ENCODE results near the gene HOXB1. TPM values are rescaled to one million over a fixed set of nuclear protein-coding genes. Genes with fewer than 3 reads are reported as not detected.

The HOXB1 gene
- total RNA-seq, 1 experiment from 2014 or later, result not detected

- H3K36me3 Mint-ChIP-seq (ENCODE audit: insufficient read depth, unreplicated experiment), result no peaks in the 10 kb centered on the region
- intact Hi-C loops (cut with micrococcal nuclease), result no loop called here
- no peak for DNase-seq (ENCODE audit: unreplicated experiment)
- no peaks in the 10 kb centered on the region for H3K4me1 Mint-ChIP-seq (ENCODE audit: insufficient read depth, unreplicated experiment)
- TF ChIP-seq, protein P1, sequence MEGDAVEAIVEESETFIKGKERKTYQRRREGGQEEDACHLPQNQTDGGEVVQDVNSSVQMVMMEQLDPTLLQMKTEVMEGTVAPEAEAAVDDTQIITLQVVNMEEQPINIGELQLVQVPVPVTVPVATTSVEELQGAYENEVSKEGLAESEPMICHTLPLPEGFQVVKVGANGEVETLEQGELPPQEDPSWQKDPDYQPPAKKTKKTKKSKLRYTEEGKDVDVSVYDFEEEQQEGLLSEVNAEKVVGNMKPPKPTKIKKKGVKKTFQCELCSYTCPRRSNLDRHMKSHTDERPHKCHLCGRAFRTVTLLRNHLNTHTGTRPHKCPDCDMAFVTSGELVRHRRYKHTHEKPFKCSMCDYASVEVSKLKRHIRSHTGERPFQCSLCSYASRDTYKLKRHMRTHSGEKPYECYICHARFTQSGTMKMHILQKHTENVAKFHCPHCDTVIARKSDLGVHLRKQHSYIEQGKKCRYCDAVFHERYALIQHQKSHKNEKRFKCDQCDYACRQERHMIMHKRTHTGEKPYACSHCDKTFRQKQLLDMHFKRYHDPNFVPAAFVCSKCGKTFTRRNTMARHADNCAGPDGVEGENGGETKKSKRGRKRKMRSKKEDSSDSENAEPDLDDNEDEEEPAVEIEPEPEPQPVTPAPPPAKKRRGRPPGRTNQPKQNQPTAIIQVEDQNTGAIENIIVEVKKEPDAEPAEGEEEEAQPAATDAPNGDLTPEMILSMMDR (IDR thresholded peaks at IDR 0.05; ENCODE audit: unreplicated experiment), result no peak
- CTCF ChIA-PET, result interaction anchor here (0.6 kb wide), 1 partner anchor 334 kb away, joined by 4 read pairs; no protein-coding TSS in a partner anchor
- H3K27me3 Mint-ChIP-seq (ENCODE audit: insufficient read depth, unreplicated experiment), result no peaks in the 10 kb centered on the region
- POLR2A ChIA-PET, result no interaction called here
- no peak overlapping the region for H3K4me3 Mint-ChIP-seq (ENCODE audit: unreplicated experiment)
- no peaks in the 10 kb centered on the region for H3K9me3 Mint-ChIP-seq (ENCODE audit: unreplicated experiment)
- no peak overlapping the region for H3K27ac Mint-ChIP-seq (ENCODE audit: low read depth, unreplicated experiment)
- no TSS peak for BruUV-seq (replicated peaks)
These were observed 37.9 kb upstream of the HOXB1 start for GRCh38 chr17:48568499-48569239.

- H3K27ac Mint-ChIP-seq (ENCODE audit: low read depth, unreplicated experiment), result no peak overlapping the region
- no TSS peak for BruUV-seq (replicated peaks)
- POLR2A ChIA-PET, result interaction anchor here (0.9 kb wide), 1 partner anchor 24 kb away, joined by 3 read pairs; no protein-coding TSS in a partner anchor
- H3K4me3 Mint-ChIP-seq (ENCODE audit: unreplicated experiment), result no peak overlapping the region
- intact Hi-C loops (cut with micrococcal nuclease), result no loop called here
- H3K36me3 Mint-ChIP-seq (ENCODE audit: insufficient read depth, unreplicated experiment), result no peaks in the 10 kb centered on the region
- H3K9me3 Mint-ChIP-seq (ENCODE audit: unreplicated experiment), result no peaks in the 10 kb centered on the region
- no peaks in the 10 kb centered on the region for H3K4me1 Mint-ChIP-seq (ENCODE audit: insufficient read depth, unreplicated experiment)
- TF ChIP-seq, protein P1 (IDR thresholded peaks at IDR 0.05; ENCODE audit: unreplicated experiment), result no peak
- CTCF ChIA-PET, result interaction anchor here (0.6 kb wide), 2 partner anchors 15 to 333 kb away, joined by 3 to 4 read pairs; no protein-coding TSS in a partner anchor
- no peaks in the 10 kb centered on the region for H3K27me3 Mint-ChIP-seq (ENCODE audit: insufficient read depth, unreplicated experiment)
- DNase-seq (ENCODE audit: unreplicated experiment), result no peak
These were observed 37.0 kb upstream of the HOXB1 start for GRCh38 chr17:48567646-48568354.

DNA sequence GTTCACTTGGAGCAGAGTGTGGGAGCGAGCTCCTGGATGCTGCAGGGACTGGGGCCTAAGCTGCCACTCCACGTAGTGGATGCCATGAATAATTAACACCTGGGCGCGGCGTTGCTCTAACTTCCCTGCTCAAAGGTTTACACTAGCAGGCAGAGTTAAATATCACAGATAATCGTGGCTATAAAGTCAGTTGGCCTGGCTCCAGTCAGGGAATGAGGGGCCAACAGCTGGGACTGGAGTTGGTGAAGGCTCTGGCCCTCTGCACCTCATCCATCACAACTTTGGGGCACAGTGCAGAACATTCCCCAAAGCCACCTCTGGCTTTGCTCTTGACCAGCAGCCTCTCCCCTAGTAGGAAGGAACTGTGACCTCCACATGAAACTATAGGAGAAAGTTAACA lies 36.4 kb upstream of the HOXB1 start:
- no TSS peak for BruUV-seq (replicated peaks)
- TF ChIP-seq, protein P1 (IDR thresholded peaks at IDR 0.05; ENCODE audit: unreplicated experiment), result no peak
- no peak for DNase-seq (ENCODE audit: unreplicated experiment)
- CTCF ChIA-PET, result no interaction called here
- Mint-ChIP-seq H3K27ac (ENCODE audit: low read depth, unreplicated experiment) (no peak overlapping the region), H3K27me3 (ENCODE audit: insufficient read depth, unreplicated experiment) (no peaks in the 10 kb centered on the region), H3K9me3 (ENCODE audit: unreplicated experiment) (no peaks in the 10 kb centered on the region), H3K4me1 (ENCODE audit: insufficient read depth, unreplicated experiment) (no peaks in the 10 kb centered on the region), H3K4me3 (ENCODE audit: unreplicated experiment) (no peak overlapping the region), H3K36me3 (ENCODE audit: insufficient read depth, unreplicated experiment) (no peaks in the 10 kb centered on the region)
- intact Hi-C loops (cut with micrococcal nuclease), result no loop called here
- POLR2A ChIA-PET, result interaction anchor here (0.9 kb wide), 1 partner anchor 23 kb away, joined by 3 read pairs; no protein-coding TSS in a partner anchor

DNA sequence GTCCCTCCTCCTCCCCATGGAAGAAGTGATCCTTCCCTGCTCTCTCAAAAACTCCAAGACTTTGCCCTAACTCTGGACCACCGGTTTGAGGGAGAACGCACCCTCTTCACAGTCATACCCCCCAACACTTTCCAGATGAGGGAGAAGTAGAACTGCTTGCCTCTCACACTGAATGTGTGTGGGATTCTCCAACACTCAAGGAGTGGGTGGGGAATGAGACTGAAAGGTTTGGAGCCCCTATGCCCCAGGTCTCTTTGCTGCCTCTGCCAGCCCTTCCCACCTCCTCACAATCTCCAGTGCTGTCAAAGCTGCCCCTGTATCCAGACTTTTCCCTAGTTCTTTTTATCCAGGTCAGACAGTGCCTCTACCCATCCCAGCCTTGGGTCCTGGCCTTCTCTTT lies 35.9 kb upstream of the HOXB1 start:
- no peak overlapping the region for H3K27ac Mint-ChIP-seq (ENCODE audit: low read depth, unreplicated experiment)
- ChIA-PET CTCF (no interaction called here), POLR2A (no interaction called here)
- H3K27me3 Mint-ChIP-seq (ENCODE audit: insufficient read depth, unreplicated experiment), result no peaks in the 10 kb centered on the region
- H3K4me1 Mint-ChIP-seq (ENCODE audit: insufficient read depth, unreplicated experiment), result no peaks in the 10 kb centered on the region
- DNase-seq (ENCODE audit: unreplicated experiment), result no peak
- no peaks in the 10 kb centered on the region for H3K9me3 Mint-ChIP-seq (ENCODE audit: unreplicated experiment)
- H3K4me3 Mint-ChIP-seq (ENCODE audit: unreplicated experiment), result no peak overlapping the region
- no peaks in the 10 kb centered on the region for H3K36me3 Mint-ChIP-seq (ENCODE audit: insufficient read depth, unreplicated experiment)
- TF ChIP-seq, protein P1 (IDR thresholded peaks at IDR 0.05; ENCODE audit: unreplicated experiment), result no peak
- BruUV-seq (replicated peaks), result no TSS peak
- intact Hi-C loops (cut with micrococcal nuclease), result no loop called here

Data from MCF 10A (cell line).